H9 (cell line): Measurements from ENCODE around the gene UPP1. TPM values are rescaled to one million over a fixed set of nuclear protein-coding genes. Genes with fewer than 3 reads are reported as not detected.

Experiments used
- DNase-seq: peaks from one replicate; pipeline ENCODE4 v3.0.0-alpha.2; 2017
- H2AFZ ChIP-seq: one replicate; pipeline ENCODE4 v1.6.1; 2013; ENCODE audit warnings: mild to moderate bottlenecking, low read length, control low read depth, moderate library complexity
- H2AK5ac ChIP-seq: 2 replicates; pipeline ENCODE4 v1.6.1; 2013; ENCODE audit warnings: low read length, control low read depth, mixed read lengths; ENCODE audit not compliant: insufficient read length
- H2BK120ac ChIP-seq: one replicate; pipeline ENCODE4 v1.6.1; 2013; ENCODE audit warnings: low read depth, mild to moderate bottlenecking, low read length, control low read depth, inconsistent platforms; ENCODE audit not compliant: poor library complexity, severe bottlenecking
- H2BK12ac ChIP-seq: 2 replicates; pipeline ENCODE4 v1.6.1; 2013; ENCODE audit warnings: low read length, control low read depth, mixed read lengths, low read depth; ENCODE audit not compliant: insufficient read length
- H2BK15ac ChIP-seq: 2 replicates; pipeline ENCODE4 v1.6.1; 2013; ENCODE audit warnings: low read depth, low read length, control low read depth
- H2BK20ac ChIP-seq: one replicate; pipeline ENCODE4 v1.6.1; 2013; ENCODE audit warnings: low read depth, mild to moderate bottlenecking, low read length, control low read depth, inconsistent platforms; ENCODE audit not compliant: poor library complexity, severe bottlenecking
- H2BK5ac ChIP-seq: 2 replicates; pipeline ENCODE4 v1.6.1; 2013; ENCODE audit warnings: low read length, control low read depth, mixed read lengths; ENCODE audit not compliant: insufficient read length
- H3K14ac ChIP-seq: 2 replicates; pipeline ENCODE4 v1.6.1; 2013; ENCODE audit warnings: low read length, control low read depth; ENCODE audit not compliant: insufficient read depth
- H3K18ac ChIP-seq: 2 replicates; pipeline ENCODE4 v1.6.1; 2013; ENCODE audit warnings: low read depth, mild to moderate bottlenecking, mixed read lengths, low read length, control low read depth; ENCODE audit not compliant: insufficient read length
- H3K23ac ChIP-seq: 2 replicates; pipeline ENCODE4 v1.6.1; 2013; ENCODE audit warnings: low read length, control low read depth, mixed read lengths, low read depth; ENCODE audit not compliant: insufficient read length
- H3K23me2 ChIP-seq: 2 replicates; pipeline ENCODE4 v1.6.1; 2013; ENCODE audit warnings: low read depth, mild to moderate bottlenecking, mixed read lengths, low read length, control low read depth; ENCODE audit not compliant: insufficient read length, poor library complexity, severe bottlenecking
- H3K27ac ChIP-seq: 2 replicates; pipeline ENCODE4 v1.5.1; 2013; ENCODE audit warnings: low read length, control low read depth, mixed read lengths, low read depth; ENCODE audit not compliant: insufficient read length
- H3K27me3 ChIP-seq: 2 replicates; pipeline ENCODE4 v1.6.1; 2013; ENCODE audit warnings: low read length, control low read depth, inconsistent platforms; ENCODE audit not compliant: insufficient read depth
- H3K4ac ChIP-seq: 2 replicates; pipeline ENCODE4 v1.6.1; 2013; ENCODE audit warnings: low read depth, mild to moderate bottlenecking, control low read depth, inconsistent platforms, low read length, moderate library complexity
- H3K4me1 ChIP-seq: 2 replicates; pipeline ENCODE4 v1.6.1; 2013; ENCODE audit warnings: low read length, control low read depth, inconsistent platforms; ENCODE audit not compliant: insufficient read depth
- H3K4me2 ChIP-seq: 2 replicates; pipeline ENCODE4 v1.6.1; 2013; ENCODE audit warnings: low read length, control low read depth, mixed read lengths; ENCODE audit not compliant: insufficient read length, insufficient read depth
- H3K56ac ChIP-seq: 2 replicates; pipeline ENCODE4 v1.6.1; 2013; ENCODE audit warnings: low read depth, mild to moderate bottlenecking, mixed read lengths, low read length, control low read depth; ENCODE audit not compliant: insufficient read length
- H3K79me1 ChIP-seq: 2 replicates; pipeline ENCODE4 v1.6.1; 2013; ENCODE audit warnings: low read depth, mild to moderate bottlenecking, moderate library complexity, low read length, control low read depth, inconsistent platforms; ENCODE audit not compliant: insufficient read depth, poor library complexity, severe bottlenecking
- H3K79me2 ChIP-seq: 2 replicates; pipeline ENCODE4 v1.6.1; 2013; ENCODE audit warnings: low read length, control low read depth, inconsistent platforms; ENCODE audit not compliant: insufficient read depth
- H3K9ac ChIP-seq: 2 replicates; pipeline ENCODE4 v1.6.1; 2013; ENCODE audit warnings: low read length, control low read depth, mixed read lengths; ENCODE audit not compliant: insufficient read length; ENCODE audit errors: extremely low read depth
- H3K9me3 ChIP-seq: one replicate; pipeline ENCODE4 v1.6.1; 2013; ENCODE audit warnings: low read depth, low read length, inconsistent platforms; ENCODE audit not compliant: control insufficient read depth
- H3T11ph ChIP-seq: one replicate; pipeline ENCODE4 v1.6.1; 2013; ENCODE audit warnings: mild to moderate bottlenecking, low read length, control low read depth, inconsistent platforms
- H4K20me1 ChIP-seq: one replicate; pipeline ENCODE4 v1.6.1; 2013; ENCODE audit not compliant: control insufficient read depth, insufficient read length, insufficient read depth
- H4K5ac ChIP-seq: 2 replicates; pipeline ENCODE4 v1.6.1; 2013; ENCODE audit warnings: low read depth, mild to moderate bottlenecking, mixed read lengths, low read length, control low read depth; ENCODE audit not compliant: insufficient read length
- H4K8ac ChIP-seq: replicated peaks from 2 replicates; pipeline ENCODE4 v1.6.1; 2013; ENCODE audit warnings: low read length, control low read depth, mixed read lengths, low read depth; ENCODE audit not compliant: insufficient read length
- H4K91ac ChIP-seq: 2 replicates; pipeline ENCODE4 v1.6.1; 2013; ENCODE audit warnings: low read depth, mild to moderate bottlenecking, moderate library complexity, mixed read lengths, low read length, control low read depth; ENCODE audit not compliant: insufficient read length
- H3K27ac Mint-ChIP-seq, 3 experiments: 2 replicates in 2 of 3; 3 replicates in 1 of 3; pipeline ENCODE4 v1.8.0; 2020 to 2021; ENCODE audit warnings: mixed read lengths in 3 of 3, mild to moderate bottlenecking in 1 of 3, moderate library complexity in 1 of 3
- H3K27me3 Mint-ChIP-seq: 2 replicates; pipeline ENCODE4 v1.8.0; 2021; ENCODE audit warnings: low read depth, mild to moderate bottlenecking, moderate library complexity, mixed read lengths
- H3K36me3 Mint-ChIP-seq, 3 experiments: 2 replicates in 2 of 3; 3 replicates in 1 of 3; pipeline ENCODE4 v1.8.0; 2020 to 2021; ENCODE audit warnings: low read depth in 3 of 3, mixed read lengths in 3 of 3; ENCODE audit not compliant: insufficient read depth in 1 of 3
- H3K4me1 Mint-ChIP-seq, 2 experiments: 2 replicates each; pipeline ENCODE4 v1.8.0; 2020; ENCODE audit warnings: mixed read lengths in 2 of 2
- H3K4me3 Mint-ChIP-seq, 2 experiments: 2 replicates in 1 of 2; 3 replicates in 1 of 2; pipeline ENCODE4 v1.8.0; 2020 to 2021; ENCODE audit warnings: mild to moderate bottlenecking in 2 of 2, mixed read lengths in 2 of 2, moderate library complexity in 1 of 2
- H3K9me3 Mint-ChIP-seq, 2 experiments: 2 replicates in 1 of 2; 3 replicates in 1 of 2; pipeline ENCODE4 v1.8.0; 2020; ENCODE audit warnings: mild to moderate bottlenecking in 2 of 2, mixed read lengths in 2 of 2, moderate library complexity in 1 of 2
- CTCF ChIP-seq: fragments of 200-600 bp; sonication (generic); conservative IDR thresholded peaks from 3 replicates; pipeline ENCODE4 v1.8.0; 2021; ENCODE audit warnings: antibody characterized with exemption, mild to moderate bottlenecking
- WGBS: extraction: QIAGEN DNeasy Blood & Tissue Kit; methylation state at CpG from one replicate; pipeline ENCODE4 v1.1.7; 2013; ENCODE audit warnings: missing lambda C conversion rate, low lambda C conversion rate, mixed read lengths; ENCODE audit not compliant: insufficient read length; ENCODE audit errors: extremely low coverage; 5-methylcytosine and 5-hydroxymethylcytosine counted together
- total RNA-seq: library from RNA; stranded (reverse); gene quantifications from 2 replicates; pipeline ENCODE4 v1.2.1, GENCODE V29; 2021

The UPP1 gene
- total RNA-seq, 1 experiment from 2014 or later, result 34.2 TPM

DNA sequence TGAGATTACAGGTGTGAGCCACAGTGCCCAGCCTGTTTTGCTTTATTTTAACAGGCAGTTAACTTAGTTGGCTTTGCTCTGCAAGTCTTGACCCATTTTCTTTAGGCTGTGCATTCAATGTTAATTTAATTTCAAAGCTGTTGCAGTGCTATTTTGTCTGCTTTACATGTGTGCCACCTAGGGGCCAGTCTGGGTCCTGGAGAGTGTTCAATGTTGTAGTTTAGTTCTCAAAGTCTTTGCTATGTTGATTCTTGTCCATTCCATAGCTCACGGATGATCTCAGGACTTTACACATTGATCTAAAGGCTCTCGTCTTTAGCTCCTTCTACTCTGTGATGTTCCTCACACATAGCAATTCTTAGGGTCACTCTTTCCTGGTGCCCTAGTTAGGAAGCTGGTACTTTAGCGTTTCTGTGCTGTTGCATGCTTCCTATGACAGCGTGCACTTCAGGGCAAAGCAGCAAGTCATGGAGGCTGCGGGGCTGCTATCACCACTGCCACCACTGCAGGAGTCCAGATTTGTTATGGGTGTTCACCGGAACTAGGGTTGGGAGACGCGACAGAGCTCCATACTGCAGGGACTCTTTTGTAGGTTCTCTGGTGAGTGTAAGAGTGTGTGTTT lies 65.8 kb downstream of the UPP1 start:
- Histone ChIP-seq H2BK12ac (no peak overlapping the region), H3K79me2 (no peaks in the 10 kb centered on the region), H3K4me1 (no peaks in the 10 kb centered on the region), H3K27me3 (no peaks in the 10 kb centered on the region), H4K5ac (no peak overlapping the region), H2AK5ac (no peak overlapping the region), H2BK5ac (no peak overlapping the region), H4K8ac (no peak overlapping the region), H3T11ph (no peak overlapping the region), H3K27ac (no peak overlapping the region), H4K20me1 (no peaks in the 10 kb centered on the region), H2BK15ac (no peak overlapping the region), H3K18ac (no peak overlapping the region), H3K56ac (no peak overlapping the region), H4K91ac (no peak overlapping the region), H3K23me2 (no peaks in the 10 kb centered on the region), H3K23ac (no peak overlapping the region), H3K9ac (no peak overlapping the region), H3K4me2 (no peak overlapping the region), H2BK20ac (no peak overlapping the region), H2AFZ (no peak overlapping the region), H3K4ac (no peak overlapping the region), H3K9me3 (no peaks in the 10 kb centered on the region), H2BK120ac (no peak overlapping the region), H3K79me1 (no peaks in the 10 kb centered on the region), H3K14ac (no peak overlapping the region)
- WGBS, result no CpG with 5 or more reads among the region's 8 CpGs
- DNase-seq, result no peak
- Mint-ChIP-seq H3K4me1 (peaks cover 4 to 18% of the 10 kb centered on the region in 2 experiments; a peak in 3 of 4 replicates), H3K4me3 (no peak overlapping the region), H3K27ac (no peak overlapping the region), H3K27me3 (no peaks in the 10 kb centered on the region), H3K36me3 (peaks cover 0 to 5% (median 3%) of the 10 kb centered on the region in 3 experiments; a peak in 4 of 7 replicates), H3K9me3 (peaks cover 9 to 17% of the 10 kb centered on the region in 2 experiments)
- peak; percentile 77 for TF ChIP-seq CTCF

Other genes starting within 250 kb of the UPP1 start
- 0.17 and 0.18 TPM in 2 replicates for gene PKD1L1, start 140.8 kb upstream of the UPP1 start, total RNA-seq
- 43.1 and 44.5 TPM in 2 replicates for gene HUS1, start 109.7 kb upstream of the UPP1 start, total RNA-seq
- not detected in 2 replicates for gene SUN3, start 60.2 kb upstream of the UPP1 start, total RNA-seq
- 0.35 TPM in 1 of 2 replicates, not detected in the other for gene C7orf57, start 53.7 kb upstream of the UPP1 start, total RNA-seq
- 0.11 TPM in 2 replicates for gene ABCA13, start 82.2 kb downstream of the UPP1 start, total RNA-seq